Stimulated activated CD8-positive, alpha-beta memory T cell treated with anti-CD3 and anti-CD28 coated beads, Interleukin-12 subunit alpha, Interleukin-12 subunit beta, amount 100 ng/mL, for 4 hours (primary cell): ENCODE results near the gene KRT34.
"Not testable (repeated sequence)": the region's sequence is repeated elsewhere in the genome, so short reads cannot be mapped to it uniquely, and the experiment has no call there.

Experiments used
- DNase-seq: peaks from one replicate; pipeline ENCODE4 v3.0.0-alpha.2; 2020; ENCODE audit warnings: low read depth

KRT34 gene

GRCh38 chr17:41404024-41404671 lies 22.0 kb upstream of the KRT34 start:
- no peak for DNase-seq

DNA sequence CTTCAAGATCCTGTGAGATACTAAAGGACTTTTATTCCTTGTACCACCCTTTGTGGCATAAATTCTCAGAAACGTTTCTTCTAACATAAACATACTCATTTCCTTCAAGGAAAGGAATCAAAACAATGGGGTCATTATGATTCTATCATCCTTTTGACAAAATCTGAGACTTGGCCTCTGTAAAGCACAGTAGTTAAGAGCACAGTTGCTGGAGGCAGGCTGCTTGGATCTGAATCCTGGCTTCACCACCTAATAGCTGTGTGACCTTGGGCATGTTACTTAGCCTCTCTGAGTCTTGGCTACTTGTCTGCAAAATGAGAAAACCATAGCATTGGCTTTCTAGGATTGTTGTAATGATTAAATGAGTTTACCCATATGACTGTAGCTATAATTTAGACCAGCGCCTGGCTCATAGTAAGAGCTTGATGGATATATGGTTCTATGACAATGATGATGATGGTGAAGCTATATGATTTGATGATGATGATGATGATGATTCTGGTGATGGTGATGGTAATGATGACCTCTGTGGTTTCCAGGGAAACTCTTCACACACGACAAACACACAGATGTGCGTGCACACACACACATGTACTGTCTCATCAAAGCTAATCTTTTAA lies 21.4 kb upstream of the KRT34 start:
- DNase-seq, result no peak

DNA sequence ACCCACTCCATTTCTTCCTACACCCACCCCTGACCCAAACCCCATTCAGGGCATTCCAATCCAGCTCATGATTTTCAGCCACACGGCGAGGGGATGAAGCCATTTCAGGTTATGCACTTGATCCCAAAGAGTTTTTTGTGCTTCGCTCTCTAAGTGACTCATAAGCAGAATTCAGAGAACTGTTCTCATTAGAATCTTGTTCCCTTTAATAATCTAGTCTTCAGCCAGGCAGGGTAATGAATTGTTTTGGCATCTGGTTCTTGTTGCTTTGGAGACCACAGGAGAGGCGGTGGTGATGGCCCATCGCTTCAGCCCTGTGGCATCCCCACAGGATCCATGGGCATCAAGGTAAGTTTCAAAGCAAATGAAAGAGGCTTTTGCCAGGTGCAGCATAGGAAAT lies 20.1 kb upstream of the KRT34 start:
- no peak for DNase-seq

DNA sequence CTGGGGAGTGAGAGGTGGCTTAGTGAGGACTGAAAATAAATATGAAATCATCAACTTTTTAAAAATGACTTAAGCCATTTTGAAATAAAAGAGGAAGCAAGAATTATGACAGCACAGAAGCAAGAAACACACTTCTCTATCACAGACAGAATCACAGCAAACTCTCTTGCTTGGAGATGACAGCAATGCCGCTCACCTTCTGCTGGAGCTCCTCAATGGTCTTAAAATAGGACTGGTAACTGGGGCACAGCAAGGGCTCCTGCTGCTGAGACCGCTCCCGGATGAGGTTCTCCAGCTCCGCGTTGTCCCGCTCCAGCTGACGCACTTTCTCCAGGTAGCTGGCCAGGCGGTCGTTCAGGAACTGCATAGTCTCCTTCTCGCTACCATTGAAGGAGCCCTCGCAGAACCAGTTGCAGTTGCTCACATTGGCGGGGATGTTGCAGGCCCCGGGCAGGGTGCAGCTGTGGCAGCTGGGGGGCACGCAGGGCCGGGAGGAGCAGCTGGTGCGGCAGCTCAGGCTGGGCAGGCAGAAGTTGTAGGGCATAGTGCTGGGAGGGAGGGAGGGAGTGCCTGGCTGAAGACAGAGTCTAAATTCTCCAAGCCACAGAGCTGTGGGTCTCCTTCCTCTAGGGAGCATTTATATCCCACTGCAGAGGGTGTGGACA lies 15.0 kb upstream of the KRT34 start, which contains the start of gene KRT31:
Gene KRT31 (minus strand): TSS at position 613 of the 665 bp plus-strand sequence. CDS start 69 bp downstream, at position 544.
- DNase-seq, result no peak

DNA sequence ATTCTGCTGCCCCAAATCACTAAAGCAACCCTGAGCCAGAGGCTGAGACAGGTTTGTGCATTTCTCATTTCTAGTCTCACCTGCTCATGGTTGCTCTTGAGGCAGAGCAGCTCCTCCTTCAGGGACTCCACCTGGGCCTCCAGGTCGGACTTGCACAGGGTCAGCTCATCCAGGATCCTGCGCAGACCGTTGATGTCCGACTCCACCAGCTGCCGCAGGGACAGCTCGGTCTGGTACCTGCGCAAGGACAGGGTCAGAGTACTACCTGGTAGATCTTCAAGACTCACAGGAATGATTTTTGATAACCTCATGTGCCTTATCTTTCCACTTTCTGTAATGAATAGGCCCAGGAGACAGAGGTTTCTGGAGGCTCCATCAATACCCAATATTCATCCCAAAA lies 14.2 kb upstream of the KRT34 start:
- no peak for DNase-seq

GRCh38 chr17:41395611-41396010 lies 13.5 kb upstream of the KRT34 start:
- no peak for DNase-seq

GRCh38 chr17:41395044-41395443 lies 12.9 kb upstream of the KRT34 start:
- DNase-seq, result not testable (repeated sequence)

- DNase-seq, result no peak
These were observed 12.3 kb upstream of the KRT34 start for GRCh38 chr17:41394254-41394996.

DNA sequence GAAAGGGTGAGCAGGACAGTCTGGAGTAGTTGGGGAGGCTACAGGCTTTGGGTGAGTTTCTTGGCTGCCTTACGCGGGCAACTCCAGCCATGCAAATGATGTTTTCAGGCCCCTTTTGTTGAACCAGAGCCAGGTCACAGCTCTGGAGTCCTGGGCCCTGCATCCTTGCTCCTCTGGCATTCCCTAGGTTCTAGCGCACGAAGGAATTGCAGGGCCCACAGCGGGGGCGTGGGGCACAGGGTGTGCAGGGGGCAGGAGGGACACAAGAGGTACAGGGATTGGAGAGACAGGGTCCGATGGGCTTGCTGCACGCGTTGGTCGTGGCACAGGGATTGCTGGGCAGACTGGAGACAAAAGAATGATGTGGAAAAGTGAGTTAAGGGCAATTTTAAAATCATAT lies 11.7 kb upstream of the KRT34 start:
- no peak for DNase-seq

DNA sequence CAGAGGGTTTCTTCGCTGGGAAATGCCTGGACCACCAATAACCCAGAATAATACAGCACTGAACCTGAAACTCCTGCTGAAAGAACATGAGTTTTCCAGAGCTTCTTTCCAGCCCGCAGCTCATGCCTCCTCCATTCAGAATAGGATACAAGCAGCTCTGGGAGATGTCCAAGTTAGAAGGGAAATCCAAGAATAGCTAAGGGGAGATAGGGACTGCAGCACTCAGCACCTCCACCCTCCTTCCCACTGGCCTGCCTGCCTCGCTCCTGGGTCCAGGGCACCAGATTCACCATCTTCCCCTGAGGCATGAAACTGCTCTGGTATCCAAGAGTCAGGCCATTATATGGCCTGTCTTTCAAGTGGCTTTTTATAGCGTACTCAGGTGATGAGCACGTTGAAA lies 11.2 kb upstream of the KRT34 start:
- DNase-seq, result no peak

DNA sequence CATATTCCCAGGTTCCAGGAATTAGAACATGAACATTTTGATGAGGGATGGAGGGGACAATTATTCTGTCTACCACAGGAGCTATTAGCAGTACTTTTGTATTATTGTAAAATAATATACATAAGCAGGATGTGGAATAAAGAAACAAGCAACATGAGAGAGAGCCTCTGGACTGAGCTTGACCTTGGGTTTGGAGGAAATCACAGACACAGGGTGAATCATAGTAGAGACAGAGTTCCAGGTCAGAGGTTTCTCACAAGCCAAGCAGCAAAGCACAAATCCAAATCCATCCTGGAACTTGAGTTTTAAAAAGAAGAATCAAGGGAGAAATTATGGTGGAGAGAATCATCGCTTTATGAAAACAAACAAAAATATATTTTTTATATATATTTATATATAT lies 10.2 kb upstream of the KRT34 start:
- DNase-seq, result no peak

- DNase-seq, result no peak
These were observed 9.4 kb upstream of the KRT34 start for GRCh38 chr17:41391535-41391934.

DNA sequence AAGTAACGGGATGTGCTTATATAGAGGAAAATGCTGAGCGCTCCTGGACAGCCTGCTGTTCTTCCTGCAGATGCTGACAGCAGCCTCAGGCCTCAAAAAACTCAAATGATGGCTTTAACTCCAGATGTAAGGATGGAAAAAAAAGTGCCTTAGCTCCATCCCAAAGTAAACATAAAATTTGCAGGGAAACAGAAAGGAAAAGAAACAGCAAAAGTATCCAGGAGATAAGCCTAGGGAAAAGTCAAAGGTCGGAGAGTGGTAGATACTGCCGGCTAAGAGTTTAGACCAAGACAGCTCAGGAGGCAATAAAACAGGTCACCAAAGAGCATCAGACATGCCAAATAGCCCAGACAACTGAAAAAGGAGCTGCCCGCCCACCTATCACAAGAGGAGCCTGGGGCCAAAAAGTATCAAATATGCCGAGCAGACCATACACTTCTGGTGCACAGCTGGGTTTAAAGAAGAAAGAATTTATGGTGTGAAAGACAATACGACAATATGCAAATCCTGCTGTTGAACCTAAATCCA lies 8.4 kb upstream of the KRT34 start:
- DNase-seq, result no peak

DNA sequence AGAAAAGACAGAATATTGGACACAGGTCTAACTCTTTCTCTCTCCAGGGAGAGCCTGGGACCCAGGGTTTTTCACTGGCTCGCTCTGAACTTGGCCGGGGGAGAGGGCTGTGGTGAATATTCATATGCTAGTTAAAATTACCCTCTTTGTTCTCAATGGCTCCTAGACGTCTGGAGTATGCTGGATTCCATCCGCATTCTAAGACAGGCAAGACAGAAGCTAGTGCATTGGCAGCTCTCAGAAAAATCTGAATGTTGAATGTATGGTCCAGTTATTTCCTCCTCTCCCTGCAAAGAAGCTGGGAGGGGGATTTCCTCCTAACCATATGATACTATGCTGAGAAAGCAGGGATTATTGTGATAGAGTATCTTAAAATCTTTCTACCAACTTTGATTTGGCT lies 5.6 kb upstream of the KRT34 start:
- no peak for DNase-seq

GRCh38 chr17:41386227-41386626 lies 4.1 kb upstream of the KRT34 start:
- DNase-seq, result no peak

DNA sequence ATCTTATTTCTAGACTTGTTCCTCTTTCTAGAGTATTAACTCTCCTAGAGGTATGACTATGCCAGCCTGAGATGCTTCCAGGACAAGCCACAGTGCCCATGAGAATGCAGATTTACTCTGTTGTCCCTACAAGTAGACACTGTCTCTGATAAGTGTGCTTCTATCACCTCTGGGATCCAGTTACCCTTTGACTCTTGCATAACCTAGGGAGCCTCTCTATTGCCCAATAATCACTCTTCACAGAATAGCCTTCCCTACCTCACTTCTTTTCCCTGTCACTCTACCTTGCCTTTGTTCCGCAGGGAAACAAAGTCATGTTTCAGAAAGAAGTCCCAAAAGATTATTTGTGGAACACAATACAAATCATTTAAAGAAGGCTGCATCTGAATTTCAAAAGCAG lies 1.6 kb upstream of the KRT34 start:
- DNase-seq, result no peak

DNA sequence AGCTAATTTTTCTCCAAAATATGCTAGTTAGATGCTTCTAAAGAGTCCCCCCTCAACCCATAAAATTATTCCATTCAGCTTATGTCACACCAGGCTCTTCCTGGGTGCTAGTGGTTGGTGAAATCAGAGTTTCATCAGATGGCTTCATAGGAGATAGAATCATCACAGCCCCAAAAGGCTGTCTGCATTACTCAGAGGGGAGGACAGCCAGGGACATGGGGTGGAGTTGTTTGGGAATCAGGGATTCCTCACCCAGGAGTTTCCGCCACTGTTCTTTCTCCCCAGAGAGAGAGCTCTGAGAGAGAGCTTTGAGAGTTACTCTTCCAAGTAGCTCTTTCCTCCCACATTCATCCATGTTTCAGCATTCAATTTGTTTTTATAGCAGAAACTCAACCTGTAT lies 288 bp upstream of the KRT34 start:
- no peak for DNase-seq

GRCh38 chr17:41380091-41380490 lies 2.0 kb downstream of the KRT34 start:
- DNase-seq, result not testable (repeated sequence)

DNA sequence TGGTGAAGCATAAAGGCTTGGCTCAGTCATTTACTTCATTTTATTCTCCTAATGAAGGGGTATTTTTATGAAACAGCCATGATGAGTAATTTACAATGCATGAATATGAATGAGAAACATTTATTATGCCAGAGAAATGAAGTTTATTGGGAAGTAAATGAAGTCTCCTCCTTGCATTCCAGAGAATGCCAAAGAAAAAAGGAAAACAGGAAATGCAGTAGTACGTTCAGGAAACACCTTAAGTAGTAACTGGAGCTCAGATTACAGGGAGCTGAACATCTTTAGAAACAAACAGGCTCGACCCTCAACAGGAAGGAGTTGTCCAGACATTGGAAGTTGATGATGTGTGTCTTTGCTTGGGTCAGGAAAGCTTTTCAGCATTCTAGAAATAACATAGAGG lies 4.6 kb downstream of the KRT34 start:
- no peak for DNase-seq

DNA sequence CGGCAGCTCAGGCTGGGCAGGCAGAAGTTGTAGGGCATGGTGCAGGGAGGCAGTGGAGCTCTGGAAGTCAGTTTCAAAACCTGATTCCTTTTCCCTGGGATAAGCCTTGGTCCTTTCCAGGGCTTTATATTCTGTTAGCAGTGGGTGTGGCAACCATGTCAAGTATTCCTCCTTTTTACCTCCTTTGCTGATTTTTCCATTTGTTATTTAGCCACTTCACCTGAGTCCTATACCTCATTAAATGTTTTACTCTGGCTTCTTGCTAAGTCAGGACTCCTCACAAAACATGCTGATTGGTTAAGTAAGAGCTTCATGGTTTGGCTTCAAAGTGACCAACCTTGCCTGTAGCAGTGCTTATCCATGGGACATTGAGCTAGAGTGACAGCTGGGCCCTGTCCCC lies 12.4 kb downstream of the KRT34 start, which contains the start of gene KRT33B:
Gene KRT33B (minus strand): TSS at position 101 of the 400 bp plus-strand sequence. CDS start 63 bp downstream, at position 38.
- no peak for DNase-seq

- DNase-seq, result no peak
These were observed 13.1 kb downstream of the KRT34 start for GRCh38 chr17:41369023-41369422.

- DNase-seq, result no peak
These were observed 14.6 kb downstream of the KRT34 start for GRCh38 chr17:41367426-41368075.
